Measurements from ENCODE around the gene TEKT1. TPM values are rescaled to one million over a fixed set of nuclear protein-coding genes. Genes with fewer than 3 reads are reported as not detected.
"Not testable (repeated sequence)": the region's sequence is repeated elsewhere in the genome, so short reads cannot be mapped to it uniquely, and the experiment has no call there.

The TEKT1 gene
- total RNA-seq, 3 donors from 2014 or later: not detected

DNA sequence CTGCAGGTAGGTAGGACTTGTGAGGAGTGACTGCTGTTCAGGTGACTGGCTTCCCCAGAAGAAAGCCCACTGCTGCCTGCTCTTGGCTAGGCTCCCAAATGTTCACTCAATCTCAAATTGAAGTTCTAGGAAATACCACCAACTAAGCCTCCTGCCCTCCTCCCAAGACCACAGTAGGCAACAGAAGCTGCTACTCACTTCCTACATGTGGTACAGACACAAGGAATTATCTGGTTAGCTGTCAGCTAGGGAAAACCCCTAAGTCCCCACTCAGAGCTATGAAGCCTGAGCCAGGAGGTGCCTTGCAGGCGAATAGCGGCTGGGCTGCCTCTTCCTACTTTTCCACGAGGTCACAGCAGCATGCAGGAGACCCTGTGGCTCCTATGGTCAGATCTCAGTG lies 50.6 kb downstream of the TEKT1 start:
- ATAC-seq (no peak), DNase-seq (no peak)
- intact Hi-C loops (cut with DNase I, micrococcal nuclease): no loop called here
- Histone ChIP-seq H3K9me3 (no peaks in the 10 kb centered on the region), H3K36me3 (ENCODE audit: low read depth) (no peaks in the 10 kb centered on the region), H3K4me1 (ENCODE audit: low read depth) (no peaks in the 10 kb centered on the region), H3K4me3 (no peak overlapping the region)
- TF ChIP-seq, protein P1, sequence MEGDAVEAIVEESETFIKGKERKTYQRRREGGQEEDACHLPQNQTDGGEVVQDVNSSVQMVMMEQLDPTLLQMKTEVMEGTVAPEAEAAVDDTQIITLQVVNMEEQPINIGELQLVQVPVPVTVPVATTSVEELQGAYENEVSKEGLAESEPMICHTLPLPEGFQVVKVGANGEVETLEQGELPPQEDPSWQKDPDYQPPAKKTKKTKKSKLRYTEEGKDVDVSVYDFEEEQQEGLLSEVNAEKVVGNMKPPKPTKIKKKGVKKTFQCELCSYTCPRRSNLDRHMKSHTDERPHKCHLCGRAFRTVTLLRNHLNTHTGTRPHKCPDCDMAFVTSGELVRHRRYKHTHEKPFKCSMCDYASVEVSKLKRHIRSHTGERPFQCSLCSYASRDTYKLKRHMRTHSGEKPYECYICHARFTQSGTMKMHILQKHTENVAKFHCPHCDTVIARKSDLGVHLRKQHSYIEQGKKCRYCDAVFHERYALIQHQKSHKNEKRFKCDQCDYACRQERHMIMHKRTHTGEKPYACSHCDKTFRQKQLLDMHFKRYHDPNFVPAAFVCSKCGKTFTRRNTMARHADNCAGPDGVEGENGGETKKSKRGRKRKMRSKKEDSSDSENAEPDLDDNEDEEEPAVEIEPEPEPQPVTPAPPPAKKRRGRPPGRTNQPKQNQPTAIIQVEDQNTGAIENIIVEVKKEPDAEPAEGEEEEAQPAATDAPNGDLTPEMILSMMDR (IDR thresholded peaks at IDR 0.05): no peak

DNA sequence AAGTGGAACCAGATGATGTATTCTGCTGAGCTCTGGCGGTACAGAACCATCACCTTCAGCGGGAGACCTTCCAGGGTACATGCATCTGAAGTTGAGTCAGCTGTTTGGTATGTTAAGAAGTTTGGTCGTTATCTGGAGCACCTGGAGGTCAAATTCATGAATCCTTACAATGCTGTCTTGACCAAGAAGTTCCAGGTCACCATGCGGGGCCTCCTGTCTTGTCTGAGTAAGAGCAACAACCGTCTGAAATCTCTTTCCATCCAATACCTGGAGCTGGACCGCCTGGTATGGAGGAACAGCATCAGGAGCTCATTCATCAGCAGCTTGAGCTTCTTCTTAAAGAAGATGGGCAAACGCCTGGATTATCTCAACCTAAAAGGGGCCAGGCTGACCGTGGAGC lies 51.5 kb downstream of the TEKT1 start:
- ATAC-seq: no peak
- TF ChIP-seq, protein P1 (IDR thresholded peaks at IDR 0.05): no peak
- Histone ChIP-seq H3K4me1 (ENCODE audit: low read depth) (no peaks in the 10 kb centered on the region), H3K9me3 (peaks cover 2% of the 10 kb centered on the region), H3K4me3 (no peak overlapping the region), H3K36me3 (ENCODE audit: low read depth) (no peaks in the 10 kb centered on the region)
- intact Hi-C loops (cut with DNase I, micrococcal nuclease): no loop called here
- DNase-seq: no peak

GRCh38 chr17:6779411-6779810 lies 52.1 kb downstream of the TEKT1 start:
- Histone ChIP-seq H3K4me3 (no peak overlapping the region), H3K9me3 (peaks cover 7% of the 10 kb centered on the region), H3K36me3 (ENCODE audit: low read depth) (no peaks in the 10 kb centered on the region), H3K4me1 (ENCODE audit: low read depth) (no peaks in the 10 kb centered on the region)
- intact Hi-C loops (cut with DNase I, micrococcal nuclease): no loop called here
- no peak for DNase-seq
- TF ChIP-seq, protein P1 (IDR thresholded peaks at IDR 0.05): no peak
- ATAC-seq: no peak

DNA sequence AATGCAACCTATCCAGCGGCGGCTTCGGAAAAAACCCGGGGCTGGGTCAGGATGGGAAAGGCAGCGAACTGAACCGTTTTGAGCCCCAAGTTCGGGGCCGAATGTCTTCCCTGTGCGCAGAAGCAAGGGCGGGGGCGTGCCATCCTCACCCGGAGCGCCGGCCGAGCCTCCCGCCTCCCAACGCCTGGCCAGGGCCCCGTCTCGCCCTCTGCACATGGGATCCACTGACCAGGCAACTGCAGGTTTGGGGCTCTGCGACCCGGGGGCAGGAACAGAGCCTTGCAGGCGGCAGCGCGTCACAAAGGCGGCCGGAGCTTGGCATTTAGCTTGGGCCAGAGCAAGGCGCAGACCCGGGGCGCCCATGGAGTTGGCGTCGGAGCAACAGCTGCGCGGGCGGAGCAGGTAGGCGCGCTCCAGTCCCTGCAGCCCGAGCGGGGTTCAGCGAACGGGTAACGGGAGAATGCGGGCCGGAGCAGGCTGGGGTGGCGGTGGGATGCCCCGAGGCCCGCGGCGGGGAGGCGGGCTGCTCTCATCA lies 55.6 kb downstream of the TEKT1 start, which contains the start of gene FBXO39:
Gene FBXO39, plus strand, starts transcription at position 345 of the 535 bp plus-strand sequence. CDS start 3,654 bp downstream, outside the sequence.
- DNase-seq (no peak), ATAC-seq (no peak)
- intact Hi-C loops (cut with DNase I, micrococcal nuclease): no loop called here
- Histone ChIP-seq H3K9me3 (peaks cover 19% of the 10 kb centered on the region), H3K4me1 (ENCODE audit: low read depth) (no peaks in the 10 kb centered on the region), H3K36me3 (ENCODE audit: low read depth) (peaks cover 2% of the 10 kb centered on the region), H3K4me3 (no peak within 1 kb of the TSS)
- TF ChIP-seq, protein P1 (IDR thresholded peaks at IDR 0.05): no peak

GRCh38 chr17:6774906-6775305 lies 56.6 kb downstream of the TEKT1 start:
- intact Hi-C loops (cut with DNase I, micrococcal nuclease); ATAC-seq; H3K36me3 ChIP-seq (ENCODE audit: low read depth); H3K4me1 ChIP-seq (ENCODE audit: low read depth); DNase-seq; H3K4me3 ChIP-seq: not testable (repeated sequence)
- peaks cover 19% of the 10 kb centered on the region for H3K9me3 ChIP-seq

- H3K9me3 ChIP-seq: peaks cover 28% of the 10 kb centered on the region
- ATAC-seq (no peak), DNase-seq (no peak)
- H3K36me3 ChIP-seq (ENCODE audit: low read depth): peaks cover 4% of the 10 kb centered on the region
- no peaks in the 10 kb centered on the region for H3K4me1 ChIP-seq (ENCODE audit: low read depth)
- TF ChIP-seq, protein P1 (IDR thresholded peaks at IDR 0.05): no peak
- H3K4me3 ChIP-seq: no peak overlapping the region
- intact Hi-C loops (cut with DNase I, micrococcal nuclease): no loop called here
Measured at GRCh38 chr17:6772016-6772415, 59.5 kb downstream of the TEKT1 start.

Measured in mucosa of descending colon (tissue), 3 donors.